Measurements from ENCODE around the gene OR51E2. TPM values are rescaled to one million over a fixed set of nuclear protein-coding genes. Genes with fewer than 3 reads are reported as not detected.

Gene OR51E2
- total RNA-seq, 1 experiment from 2014 or later = not detected

- H3K4me1 ChIP-seq (ENCODE audit: insufficient read depth, low read length) = no peaks in the 10 kb centered on the region
- H2AFZ ChIP-seq (ENCODE audit: low read length) = no peak overlapping the region
- no peak overlapping the region for H3K27ac ChIP-seq (ENCODE audit: low read length)
- ATAC-seq (no peak), DNase-seq (no peak)
- intact Hi-C loops (cut with micrococcal nuclease) = no loop called here
- no peaks in the 10 kb centered on the region for H3F3A ChIP-seq (ENCODE audit: low read length, unreplicated experiment)
- H4K20me1 ChIP-seq (ENCODE audit: low read length) = no peaks in the 10 kb centered on the region
- no peak overlapping the region for H3K4me3 ChIP-seq (ENCODE audit: low read length)
- H3K4me2 ChIP-seq (ENCODE audit: low read length) = no peak overlapping the region
- no peaks in the 10 kb centered on the region for H3K9me2 ChIP-seq (replicated peaks; ENCODE audit: low read length)
- CTCF ChIA-PET = no interaction called here
- peaks cover 9% of the 10 kb centered on the region for H3K27me3 ChIP-seq (ENCODE audit: low read length)
- no peak overlapping the region for H3K9ac ChIP-seq (ENCODE audit: low read length)
- POLR2A ChIA-PET (ENCODE audit: unreplicated experiment) = no interaction called here
- H3K79me2 ChIP-seq (ENCODE audit: low read length) = no peaks in the 10 kb centered on the region
- no peak for TF ChIP-seq EZH2 (IDR thresholded peaks at IDR 0.05; ENCODE audit: low read length, unreplicated experiment)
- TF ChIP-seq EZH2phosphoT487 (IDR thresholded peaks at IDR 0.05; ENCODE audit: borderline replicate concordance, low read length) = no peak
- TF ChIP-seq CTCF (conservative IDR thresholded peaks at IDR 0.05; ENCODE audit: low read depth, low read length) = no peak
- no peaks in the 10 kb centered on the region for H3K9me3 ChIP-seq (ENCODE audit: low read length)
- H3K36me3 ChIP-seq (ENCODE audit: low read depth, low read length) = no peaks in the 10 kb centered on the region
- BruUV-seq (replicated peaks) = no TSS peak
Measured at GRCh38 chr11:4699697-4700435, 2.2 kb upstream of the OR51E2 start.

DNA sequence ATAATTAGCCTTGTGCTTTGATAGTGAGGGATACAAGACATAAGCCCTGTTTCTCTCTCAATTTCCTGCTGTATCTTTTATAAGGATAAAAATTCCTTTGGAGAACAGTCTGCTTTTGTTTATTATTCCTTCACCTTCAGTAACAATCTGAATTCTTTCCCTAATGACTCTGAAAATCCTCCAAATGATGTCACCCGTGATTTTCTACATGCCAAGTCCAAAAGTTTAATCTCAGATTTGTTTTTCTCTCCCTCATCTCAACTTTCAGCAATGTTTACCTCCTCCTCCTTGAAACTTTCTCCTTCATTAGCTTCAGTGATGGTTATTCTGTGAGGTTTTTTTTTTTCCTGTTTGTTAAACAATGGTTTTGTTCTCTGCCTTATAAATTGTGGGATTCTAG is 2.2 kb downstream of the OR51E2 start:
- Histone ChIP-seq H3K36me3 (ENCODE audit: low read depth, low read length) (no peaks in the 10 kb centered on the region), H3K27ac (ENCODE audit: low read length) (no peak overlapping the region), H3K4me2 (ENCODE audit: low read length) (no peak overlapping the region), H4K20me1 (ENCODE audit: low read length) (no peaks in the 10 kb centered on the region), H2AFZ (ENCODE audit: low read length) (no peak overlapping the region), H3K27me3 (ENCODE audit: low read length) (peaks cover 9% of the 10 kb centered on the region), H3K9ac (ENCODE audit: low read length) (no peak overlapping the region), H3K4me1 (ENCODE audit: insufficient read depth, low read length) (no peaks in the 10 kb centered on the region), H3K79me2 (ENCODE audit: low read length) (no peaks in the 10 kb centered on the region), H3K4me3 (ENCODE audit: low read length) (no peak overlapping the region), H3F3A (ENCODE audit: low read length, unreplicated experiment) (no peaks in the 10 kb centered on the region), H3K9me3 (ENCODE audit: low read length) (no peaks in the 10 kb centered on the region), H3K9me2 (replicated peaks; ENCODE audit: low read length) (no peaks in the 10 kb centered on the region)
- POLR2A ChIA-PET (ENCODE audit: unreplicated experiment) = no interaction called here
- ATAC-seq (no peak), DNase-seq (no peak)
- intact Hi-C loops (cut with micrococcal nuclease) = no loop called here
- TF ChIP-seq EZH2 (IDR thresholded peaks at IDR 0.05; ENCODE audit: low read length, unreplicated experiment) (no peak), EZH2phosphoT487 (IDR thresholded peaks at IDR 0.05; ENCODE audit: borderline replicate concordance, low read length) (no peak), CTCF (conservative IDR thresholded peaks at IDR 0.05; ENCODE audit: low read depth, low read length) (no peak)
- no TSS peak for BruUV-seq (replicated peaks)
- CTCF ChIA-PET = no interaction called here

- H3K9me2 ChIP-seq (replicated peaks; ENCODE audit: low read length) = no peaks in the 10 kb centered on the region
- no TSS peak for BruUV-seq (replicated peaks)
- no peak for TF ChIP-seq EZH2 (IDR thresholded peaks at IDR 0.05; ENCODE audit: low read length, unreplicated experiment)
- no peaks in the 10 kb centered on the region for H4K20me1 ChIP-seq (ENCODE audit: low read length)
- intact Hi-C loops (cut with micrococcal nuclease) = no loop called here
- H3K79me2 ChIP-seq (ENCODE audit: low read length) = no peaks in the 10 kb centered on the region
- H3K9ac ChIP-seq (ENCODE audit: low read length) = no peak overlapping the region
- H3K27me3 ChIP-seq (ENCODE audit: low read length) = no peaks in the 10 kb centered on the region
- ChIA-PET CTCF (no interaction called here), POLR2A (ENCODE audit: unreplicated experiment) (no interaction called here)
- no peak overlapping the region for H3K4me3 ChIP-seq (ENCODE audit: low read length)
- ATAC-seq (no peak), DNase-seq (no peak)
- H2AFZ ChIP-seq (ENCODE audit: low read length) = no peak overlapping the region
- no peaks in the 10 kb centered on the region for H3K36me3 ChIP-seq (ENCODE audit: low read depth, low read length)
- no peak overlapping the region for H3K4me2 ChIP-seq (ENCODE audit: low read length)
- H3K9me3 ChIP-seq (ENCODE audit: low read length) = no peaks in the 10 kb centered on the region
- no peak overlapping the region for H3K27ac ChIP-seq (ENCODE audit: low read length)
- no peaks in the 10 kb centered on the region for H3F3A ChIP-seq (ENCODE audit: low read length, unreplicated experiment)
- H3K4me1 ChIP-seq (ENCODE audit: insufficient read depth, low read length) = no peaks in the 10 kb centered on the region
Measured at GRCh38 chr11:4684631-4685285, 12.9 kb downstream of the OR51E2 start.
